Measurements from ENCODE around the gene ADD3.

ADD3 gene

GRCh38 chr10:109961174-109962001, 46.4 kb upstream of the ADD3 start (continued):
- TF ChIP-seq ZNF473 (tag by site-specific recombination; IDR thresholded peaks at IDR 0.05): no peak
- no peak for TF ChIP-seq ZNF610 (tag by site-specific recombination; IDR thresholded peaks at IDR 0.05; ENCODE audit: borderline replicate concordance)
- TF ChIP-seq ZNF558 (tag by site-specific recombination; IDR thresholded peaks at IDR 0.05): 0 out of 2 replicates have a peak, but pooled peaks have one; percentile 25
- TF ChIP-seq BCL6B (tag by site-specific recombination; IDR thresholded peaks at IDR 0.05): peak; percentile 21; the same call in 1 of the 2 replicates
- no peak for TF ChIP-seq ZNF513 (tag by site-specific recombination; IDR thresholded peaks at IDR 0.05)
- TF ChIP-seq ZNF169 (tag by site-specific recombination; IDR thresholded peaks at IDR 0.05): no peak
- no peak for TF ChIP-seq ZNF704 (tag by site-specific recombination; IDR thresholded peaks at IDR 0.05)
- TF ChIP-seq ZNF2 (tag by site-specific recombination; IDR thresholded peaks at IDR 0.05): peak; percentile 83
- TF ChIP-seq GLI2 (tag by site-specific recombination; IDR thresholded peaks at IDR 0.05; ENCODE audit: borderline replicate concordance, low read depth): peak; percentile 74; the same call in 1 of the 2 replicates
- TF ChIP-seq WT1 (tag by site-specific recombination; IDR thresholded peaks at IDR 0.05): peak; percentile 99
- TF ChIP-seq PRDM4 (tag by site-specific recombination; IDR thresholded peaks at IDR 0.05): peak; percentile 60
- TF ChIP-seq KLF8 (tag by site-specific recombination; IDR thresholded peaks at IDR 0.05): peak; percentile 72
- no peak for TF ChIP-seq ZNF157 (tag by site-specific recombination; IDR thresholded peaks at IDR 0.05)
- no peak for TF ChIP-seq ZNF391 (tag by site-specific recombination; IDR thresholded peaks at IDR 0.05; ENCODE audit: borderline replicate concordance, low read depth)
- TF ChIP-seq ZNF433 (tag by site-specific recombination; IDR thresholded peaks at IDR 0.05; ENCODE audit: low read depth): no peak
- no peak for TF ChIP-seq ZNF530 (tag by site-specific recombination; IDR thresholded peaks at IDR 0.05; ENCODE audit: low read depth)
- peak; percentile 75; the same call in 1 of the 2 replicates for TF ChIP-seq BCL11A (tag by site-specific recombination; IDR thresholded peaks at IDR 0.05; ENCODE audit: low read depth)
- peak; percentile 86 for TF ChIP-seq ZEB2 (tag by site-specific recombination; IDR thresholded peaks at IDR 0.05)
- no peak for TF ChIP-seq ZNF274 (IDR thresholded peaks at IDR 0.05; ENCODE audit: low read length)
- TF ChIP-seq ZNF274 (tag by site-specific recombination; IDR thresholded peaks at IDR 0.05; ENCODE audit: borderline replicate concordance): no peak
- peak; percentile 85 for TF ChIP-seq KLF17 (tag by site-specific recombination; IDR thresholded peaks at IDR 0.05)
- TF ChIP-seq ELK4 (IDR thresholded peaks at IDR 0.05; ENCODE audit: borderline replicate concordance, low read depth, low read length): no peak
- no peak for TF ChIP-seq ZNF302 (tag by site-specific recombination; IDR thresholded peaks at IDR 0.05; ENCODE audit: low read depth)
- TF ChIP-seq ZNF639 (tag by site-specific recombination; IDR thresholded peaks at IDR 0.05): peak; percentile 64
- peak; percentile 33; the same call in 1 of the 2 replicates for TF ChIP-seq ZFHX2 (tag by site-specific recombination; conservative IDR thresholded peaks at IDR 0.05)
- TF ChIP-seq ZSCAN18 (tag by site-specific recombination; IDR thresholded peaks at IDR 0.05): no peak

All from HEK293 (cell line).